Keratinocyte (primary cell): Measurements from ENCODE around the gene TECR. TPM values are rescaled to one million over a fixed set of nuclear protein-coding genes. Genes with fewer than 3 reads are reported as not detected.
A peak's percentile ranks its signal among the peaks of the same experiment; 100 is the strongest.
"Not testable (repeated sequence)": the region's sequence is repeated elsewhere in the genome, so short reads cannot be mapped to it uniquely, and the experiment has no call there.

Experiments
- DNase-seq: peaks from one replicate; pipeline ENCODE4 v3.0.0-alpha.2; 2011; ENCODE audit warnings: low read depth, missing footprints, low spot score
- FAIRE-seq: peaks from 2 replicates; lab custom pipeline; 2011; peaks lifted over from hg19 to GRCh38; lab: Jason Lieb, UNC
- H2AFZ ChIP-seq: 2 replicates; pipeline ENCODE4 v1.6.0; 2012; ENCODE audit warnings: low read length, control low read depth, inconsistent platforms; ENCODE audit not compliant: control insufficient read depth
- H3K27ac ChIP-seq: 2 replicates; pipeline ENCODE4 v1.5.1; 2011; ENCODE audit warnings: low read length; ENCODE audit not compliant: control insufficient read depth, insufficient read depth
- H3K27me3 ChIP-seq: 3 replicates; pipeline ENCODE4 v1.6.0; 2011; ENCODE audit warnings: low read length; ENCODE audit not compliant: control insufficient read depth, insufficient read depth; ENCODE audit errors: extremely low read depth
- H3K36me3 ChIP-seq, 2 experiments: 2 replicates in 1 of 2; 3 replicates in 1 of 2; pipeline ENCODE4 v1.5.1; 2011; ENCODE audit warnings: low read length in 2 of 2, mild to moderate bottlenecking in 1 of 2; ENCODE audit not compliant: control insufficient read depth in 2 of 2, insufficient read depth in 2 of 2; ENCODE audit errors: extremely low read depth in 1 of 2
- H3K4me1 ChIP-seq: 3 replicates; pipeline ENCODE4 v1.5.1; 2011; ENCODE audit warnings: low read length; ENCODE audit not compliant: control insufficient read depth, insufficient read depth; ENCODE audit errors: extremely low read depth
- H3K4me2 ChIP-seq: 3 replicates; pipeline ENCODE4 v1.6.0; 2011; ENCODE audit warnings: low read depth, low read length; ENCODE audit not compliant: control insufficient read depth, insufficient read depth; ENCODE audit errors: extremely low read depth
- H3K4me3 ChIP-seq, 3 experiments: fragments of 200-600 bp in 1 of 3; sonication (generic) in 1 of 3; 2 replicates in 2 of 3; 3 replicates in 1 of 3; pipeline ENCODE4 v1.5.1; 2011 to 2016; ENCODE audit warnings: low read length in 3 of 3, mild to moderate bottlenecking in 3 of 3, control low read depth in 2 of 3, inconsistent platforms in 1 of 3, low read depth in 1 of 3, mixed read lengths in 1 of 3, mixed run types in 1 of 3, moderate library complexity in 1 of 3; ENCODE audit not compliant: control insufficient read depth in 2 of 3, insufficient read depth in 2 of 3; ENCODE audit errors: extremely low read depth in 1 of 3
- H3K79me2 ChIP-seq: 2 replicates; pipeline ENCODE4 v1.6.0; 2012; ENCODE audit warnings: low read length; ENCODE audit not compliant: control insufficient read depth, insufficient read depth
- H3K9ac ChIP-seq: 3 replicates; pipeline ENCODE4 v1.6.0; 2011; ENCODE audit warnings: low read length; ENCODE audit not compliant: control insufficient read depth, insufficient read depth; ENCODE audit errors: extremely low read depth
- H3K9me1 ChIP-seq: 3 replicates; pipeline ENCODE4 v1.6.0; 2011; ENCODE audit warnings: low read length; ENCODE audit not compliant: control insufficient read depth, insufficient read depth; ENCODE audit errors: extremely low read depth
- H3K9me3 ChIP-seq: 2 replicates; pipeline ENCODE4 v1.5.1; 2012; ENCODE audit warnings: low read depth, low read length; ENCODE audit not compliant: control insufficient read depth
- H4K20me1 ChIP-seq: 3 replicates; pipeline ENCODE4 v1.6.0; 2011; ENCODE audit warnings: low read length; ENCODE audit not compliant: control insufficient read depth, insufficient read depth; ENCODE audit errors: extremely low read depth
- EZH2 ChIP-seq: IDR thresholded peaks from one replicate; pipeline ENCODE4 v1.6.1; 2012; ENCODE audit warnings: inconsistent platforms, mild to moderate bottlenecking, low read length, moderate library complexity
- dilution Hi-C: fragments of 300-500 bp; cut with MboI; formaldehyde crosslinking; loops from one replicate; pipeline ENCODE4 v1.7.0; 2020; ENCODE audit warnings: low sequenced_read_pairs; ENCODE audit not compliant: extremely low pct_ligation_motif_present
- polyA plus RNA-seq, 5 experiments: library from polyadenylated mRNA; depleted of rRNA in 3 of 5; stranded (reverse) in 3 of 5; stranded (forward) in 1 of 5; unstranded in 1 of 5; fragments of >200 nt; gene quantifications; 1 replicate in 1 of 5; 2 replicates in 3 of 5; 3 replicates in 1 of 5; pipeline versions ENCODE4 v1.2.1 to v1.2.3, GENCODE V29; 2011 to 2012; ENCODE audit warnings: missing spikeins in 2 of 5, low read depth in 1 of 5, low replicate concordance in 1 of 5
- TF ChIP-seq, protein P1 (sequence below), 3 experiments: IDR thresholded peaks in 1 of 3; conservative IDR thresholded peaks in 1 of 3; optimal IDR thresholded peaks in 1 of 3; 2 replicates in 2 of 3; 3 replicates in 1 of 3; pipeline versions ENCODE3 to v1.5.1; 2011; ENCODE audit warnings: low read length in 3 of 3, mild to moderate bottlenecking in 3 of 3, moderate library complexity in 2 of 3, control low read depth in 1 of 3, inconsistent platforms in 1 of 3; ENCODE audit not compliant: insufficient read depth in 2 of 3; ENCODE audit errors: extremely low read depth in 1 of 3

Gene TECR
- polyA plus RNA-seq, 1 donor (not counting 4 experiments of a cell fraction or from before 2014, with no cell fraction given), result 92.3 TPM

DNA sequence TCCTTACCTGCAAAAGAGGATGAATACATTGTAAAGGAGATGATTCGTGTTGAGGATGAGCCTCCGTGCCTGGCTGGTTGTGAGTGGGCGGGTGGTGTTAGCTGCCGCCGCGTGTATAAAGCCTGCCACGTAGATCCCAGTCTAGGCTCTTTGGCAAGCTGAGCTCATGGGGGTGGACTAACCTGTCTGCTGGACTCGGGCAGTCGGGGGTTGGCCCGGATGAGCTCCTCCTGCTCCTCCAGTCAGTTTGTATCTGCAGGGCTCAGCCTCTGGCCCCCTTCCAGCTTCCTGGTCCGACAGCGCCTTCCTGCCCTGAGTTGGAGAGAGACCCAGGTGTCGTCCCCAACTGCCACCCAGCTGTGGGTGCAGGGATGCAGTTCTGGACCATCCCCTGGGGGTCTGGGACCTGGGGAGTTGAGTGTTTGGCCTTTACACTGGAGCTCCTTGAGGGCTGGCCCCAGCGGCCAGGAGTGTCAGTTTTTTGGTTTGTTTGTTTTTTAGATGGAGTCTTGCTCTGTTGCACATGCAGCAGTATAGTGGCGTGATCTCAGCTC, 20.9 kb downstream of the TECR start:
- DNase-seq (no peak), FAIRE-seq (peak; percentile 34)
- Histone ChIP-seq H3K27ac (peak overlapping the region; percentile 63), H3K4me2 (peak overlapping the region; percentile 39), H3K9me3 (no peaks in the 10 kb centered on the region), H2AFZ (no peak overlapping the region), H3K4me3 (no peak overlapping the region), H3K79me2 (peaks cover 40% of the 10 kb centered on the region), H3K4me1 (peaks cover 49% of the 10 kb centered on the region), H3K9ac (peak overlapping the region; percentile 37), H3K36me3 (peaks cover 0 to 13% of the 10 kb centered on the region in 2 experiments), H3K9me1 (no peaks in the 10 kb centered on the region), H4K20me1 (peaks cover 6% of the 10 kb centered on the region), H3K27me3 (no peaks in the 10 kb centered on the region)
- dilution Hi-C loops, result no loop called here
- no peak for TF ChIP-seq EZH2
- TF ChIP-seq, protein P1, sequence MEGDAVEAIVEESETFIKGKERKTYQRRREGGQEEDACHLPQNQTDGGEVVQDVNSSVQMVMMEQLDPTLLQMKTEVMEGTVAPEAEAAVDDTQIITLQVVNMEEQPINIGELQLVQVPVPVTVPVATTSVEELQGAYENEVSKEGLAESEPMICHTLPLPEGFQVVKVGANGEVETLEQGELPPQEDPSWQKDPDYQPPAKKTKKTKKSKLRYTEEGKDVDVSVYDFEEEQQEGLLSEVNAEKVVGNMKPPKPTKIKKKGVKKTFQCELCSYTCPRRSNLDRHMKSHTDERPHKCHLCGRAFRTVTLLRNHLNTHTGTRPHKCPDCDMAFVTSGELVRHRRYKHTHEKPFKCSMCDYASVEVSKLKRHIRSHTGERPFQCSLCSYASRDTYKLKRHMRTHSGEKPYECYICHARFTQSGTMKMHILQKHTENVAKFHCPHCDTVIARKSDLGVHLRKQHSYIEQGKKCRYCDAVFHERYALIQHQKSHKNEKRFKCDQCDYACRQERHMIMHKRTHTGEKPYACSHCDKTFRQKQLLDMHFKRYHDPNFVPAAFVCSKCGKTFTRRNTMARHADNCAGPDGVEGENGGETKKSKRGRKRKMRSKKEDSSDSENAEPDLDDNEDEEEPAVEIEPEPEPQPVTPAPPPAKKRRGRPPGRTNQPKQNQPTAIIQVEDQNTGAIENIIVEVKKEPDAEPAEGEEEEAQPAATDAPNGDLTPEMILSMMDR (optimal IDR thresholded peaks at IDR 0.05 in 1 of 3, IDR thresholded peaks at IDR 0.05 in 1 of 3, conservative IDR thresholded peaks at IDR 0.05 in 1 of 3; ENCODE audit: extremely low read depth in 1 of 3, insufficient read depth in 2 of 3, low read length in 3 of 3), result no peak

- H4K20me1 ChIP-seq, dilution Hi-C loops, H3K4me2 ChIP-seq, H3K4me3 ChIP-seq, H3K9me3 ChIP-seq, H2AFZ ChIP-seq, H3K9me1 ChIP-seq, H3K27me3 ChIP-seq: not testable (repeated sequence)
- peak; percentile 75 for DNase-seq
- H3K4me1 ChIP-seq, result peaks cover 48% of the 10 kb centered on the region
- H3K27ac ChIP-seq, result peak overlapping the region; percentile 63
- peak; percentile 64 for FAIRE-seq
- H3K79me2 ChIP-seq, result peaks cover 34% of the 10 kb centered on the region
- H3K36me3 ChIP-seq, result peaks cover 0 to 13% of the 10 kb centered on the region in 2 experiments
- TF ChIP-seq, protein P1 (optimal IDR thresholded peaks at IDR 0.05 in 1 of 3, IDR thresholded peaks at IDR 0.05 in 1 of 3, conservative IDR thresholded peaks at IDR 0.05 in 1 of 3; ENCODE audit: extremely low read depth in 1 of 3, insufficient read depth in 2 of 3, low read length in 3 of 3), result peak; percentile 69 to 87 (median 76)
- H3K9ac ChIP-seq, result peak overlapping the region; percentile 52
Observed at GRCh38 chr19:14551134-14552005, 22.0 kb downstream of the TECR start.

- H3K4me2 ChIP-seq, FAIRE-seq, H4K20me1 ChIP-seq, H3K27me3 ChIP-seq, H3K9me1 ChIP-seq, dilution Hi-C loops, H3K27ac ChIP-seq, H3K4me3 ChIP-seq, DNase-seq, H2AFZ ChIP-seq, H3K9me3 ChIP-seq, H3K9ac ChIP-seq: not testable (repeated sequence)
- H3K79me2 ChIP-seq, result peaks cover 35% of the 10 kb centered on the region
- peaks cover 0 to 13% of the 10 kb centered on the region in 2 experiments for H3K36me3 ChIP-seq
- peaks cover 53% of the 10 kb centered on the region for H3K4me1 ChIP-seq
Observed at GRCh38 chr19:14552006-14552360, 22.6 kb downstream of the TECR start.
